Endothelial cell of umbilical vein (primary cell): ENCODE results near the gene ANXA6. TPM values are rescaled to one million over a fixed set of nuclear protein-coding genes. Genes with fewer than 3 reads are reported as not detected.
A peak's percentile ranks its signal among the peaks of the same experiment; 100 is the strongest.

ENCODE experiments used
- BruUV-seq: library from RNA; stranded (reverse); fragments of 400-500 nt; replicated peaks from 2 replicates; lab custom pipeline; 2021; lab: Mats Ljungman, UMichigan
- CTCF ChIA-PET: fragments of 300-600, 350-600 bp; sonication (Branson Sonifier 250); formaldehyde crosslinking; loops from one replicate; lab custom pipeline; 2021; ENCODE audit warnings: antibody characterized with exemption, inconsistent platforms; lab: Charles Lee
- POLR2A ChIA-PET: fragments of 300-600, 350-600 bp; sonication (Branson Sonifier 250); formaldehyde crosslinking; loops from one replicate; lab custom pipeline; 2021; ENCODE audit warnings: antibody characterized with exemption, inconsistent platforms; lab: Charles Lee
- DNase-seq: peaks from one replicate; pipeline ENCODE4 v3.0.0-alpha.2; 2011; ENCODE audit warnings: low read depth, low spot score
- FAIRE-seq: peaks from 2 replicates; lab custom pipeline; 2011; peaks lifted over from hg19 to GRCh38; lab: Jason Lieb, UNC
- H2AFZ ChIP-seq: 2 replicates; pipeline ENCODE4 v1.6.0; 2012; ENCODE audit warnings: low read depth, low read length, control low read depth, inconsistent platforms
- H3K27ac ChIP-seq: 2 replicates; pipeline ENCODE4 v1.5.1; 2011; ENCODE audit warnings: low read depth, mild to moderate bottlenecking, control low read depth, low read length, moderate library complexity; ENCODE audit not compliant: insufficient read depth
- H3K27me3 ChIP-seq, 2 experiments: 2 replicates each; pipeline versions ENCODE4 v1.6.0 to v1.6.1; 2011; ENCODE audit warnings: low read length in 2 of 2, mixed read lengths in 1 of 2; ENCODE audit not compliant: control insufficient read depth in 2 of 2, insufficient read depth in 2 of 2
- H3K36me3 ChIP-seq, 2 experiments: 2 replicates in 1 of 2; 3 replicates in 1 of 2; pipeline ENCODE4 v1.5.1; 2011; ENCODE audit warnings: low read length in 2 of 2, mild to moderate bottlenecking in 1 of 2, moderate library complexity in 1 of 2; ENCODE audit not compliant: control insufficient read depth in 2 of 2, insufficient read depth in 2 of 2; ENCODE audit errors: extremely low read depth in 1 of 2
- H3K4me1 ChIP-seq: 3 replicates; pipeline ENCODE4 v1.5.1; 2011; ENCODE audit warnings: mild to moderate bottlenecking, low read length; ENCODE audit not compliant: control insufficient read depth, insufficient read depth; ENCODE audit errors: extremely low read depth
- H3K4me2 ChIP-seq: 2 replicates; pipeline ENCODE4 v1.6.1; 2011; ENCODE audit warnings: low read length, control low read depth, mixed read lengths; ENCODE audit not compliant: insufficient read depth
- H3K4me3 ChIP-seq, 3 experiments: fragments of 200-600 bp in 1 of 3; sonication (generic), shearing (Covaris generic) in 1 of 3; replicated peaks in 1 of 3; 2 replicates each; pipeline ENCODE4 v1.5.1; 2011 to 2016; ENCODE audit warnings: control low read depth in 3 of 3, low read length in 3 of 3, mild to moderate bottlenecking in 2 of 3, inconsistent platforms in 1 of 3, low read depth in 1 of 3, moderate library complexity in 1 of 3; ENCODE audit not compliant: insufficient read depth in 1 of 3
- H3K79me2 ChIP-seq: 2 replicates; pipeline ENCODE4 v1.6.0; 2012; ENCODE audit warnings: low read length, inconsistent platforms; ENCODE audit not compliant: control insufficient read depth, insufficient read depth
- H3K9ac ChIP-seq: replicated peaks from 2 replicates; pipeline ENCODE3; 2011; ENCODE audit warnings: low read length, control low read depth; ENCODE audit not compliant: insufficient read depth; ENCODE audit errors: extremely low read depth
- H3K9me1 ChIP-seq: replicated peaks from 3 replicates; pipeline ENCODE4 v1.6.0; 2011; ENCODE audit warnings: mild to moderate bottlenecking, low read length; ENCODE audit not compliant: control insufficient read depth, insufficient read depth; ENCODE audit errors: extremely low read depth
- H3K9me3 ChIP-seq: replicated peaks from 2 replicates; pipeline ENCODE4 v1.5.1; 2012; ENCODE audit warnings: low read length, inconsistent platforms; ENCODE audit not compliant: control insufficient read depth, insufficient read depth
- H4K20me1 ChIP-seq: replicated peaks from 2 replicates; pipeline ENCODE3; 2011; ENCODE audit warnings: mild to moderate bottlenecking, low read length; ENCODE audit not compliant: control insufficient read depth, insufficient read depth; ENCODE audit errors: extremely low read depth
- EZH2 ChIP-seq: IDR thresholded peaks from 2 replicates; pipeline ENCODE4 v1.6.1; 2012; ENCODE audit warnings: borderline replicate concordance, low read depth, mild to moderate bottlenecking, moderate library complexity, low read length, inconsistent platforms; ENCODE audit not compliant: severe bottlenecking
- FOS ChIP-seq: IDR thresholded peaks from 2 replicates; pipeline ENCODE4 v1.6.1; 2011; ENCODE audit warnings: mild to moderate bottlenecking, low read length, moderate library complexity, borderline replicate concordance; ENCODE audit not compliant: insufficient read depth
- GATA2 ChIP-seq: IDR thresholded peaks from 2 replicates; pipeline ENCODE4 v1.7.0; 2011; ENCODE audit warnings: low read depth, mild to moderate bottlenecking, moderate library complexity, mixed read lengths, low read length; ENCODE audit not compliant: insufficient read length, insufficient read depth
- JUN ChIP-seq: IDR thresholded peaks from 2 replicates; pipeline ENCODE4 v1.6.1; 2011; ENCODE audit warnings: borderline replicate concordance, low read depth; ENCODE audit not compliant: insufficient read length, insufficient read depth
- MYC ChIP-seq: IDR thresholded peaks from one replicate; pipeline ENCODE4 v1.6.1; 2011; ENCODE audit warnings: mild to moderate bottlenecking, low read depth, low read length
- POLR2A ChIP-seq: IDR thresholded peaks from 2 replicates; pipeline ENCODE4 v1.6.1; 2012; ENCODE audit warnings: low read depth, mild to moderate bottlenecking, control low read depth, low read length
- POLR2AphosphoS5 ChIP-seq: IDR thresholded peaks from 2 replicates; pipeline ENCODE4 v1.6.1; 2012; ENCODE audit warnings: low read depth, mild to moderate bottlenecking, control low read depth, low read length, moderate library complexity; ENCODE audit not compliant: insufficient read depth
- dilution Hi-C: fragments of 300-500 bp; cut with MboI; formaldehyde crosslinking; loops from one replicate; pipeline ENCODE4 v1.15.0; 2019; ENCODE audit warnings: low sequenced_read_pairs; ENCODE audit not compliant: extremely low pct_ligation_motif_present
- intact Hi-C: fragments of 100-400 bp; cut with micrococcal nuclease; formaldehyde crosslinking; loops from one replicate; pipeline ENCODE4 v1.10.0; 2022
- polyA plus RNA-seq, 4 experiments: library from polyadenylated mRNA; depleted of rRNA in 3 of 4; stranded (reverse) in 3 of 4; unstranded in 1 of 4; fragments of >200 nt; gene quantifications; 2 replicates each; pipeline versions ENCODE4 v1.2.1 to v1.2.3, GENCODE V29; 2011 to 2012; ENCODE audit warnings: missing spikeins in 1 of 4
- total RNA-seq: library from RNA; stranded (reverse); gene quantifications from 2 replicates; pipeline ENCODE4 v1.2.3, GENCODE V29; 2021
- TF ChIP-seq, protein P1 (sequence below), 2 donors: IDR thresholded peaks; 1 replicate in 1 of 2; 2 replicates in 1 of 2; pipeline ENCODE4 v1.5.1; 2011; ENCODE audit warnings: low read length in 2 of 2, mild to moderate bottlenecking in 2 of 2, moderate library complexity in 2 of 2, control low read depth in 1 of 2, inconsistent platforms in 1 of 2, low read depth in 1 of 2; ENCODE audit not compliant: insufficient read depth in 1 of 2; ENCODE audit errors: extremely low read depth in 1 of 2
- TF ChIP-seq, protein P2 (sequence below): IDR thresholded peaks from 2 replicates; pipeline ENCODE4 v1.6.1; 2011; ENCODE audit not compliant: insufficient read depth, insufficient read length

Gene ANXA6
- total and polyA plus RNA-seq, 2 donors (not counting 3 experiments of a cell fraction or from before 2014, with no cell fraction given) = 195 to 266 TPM

DNA sequence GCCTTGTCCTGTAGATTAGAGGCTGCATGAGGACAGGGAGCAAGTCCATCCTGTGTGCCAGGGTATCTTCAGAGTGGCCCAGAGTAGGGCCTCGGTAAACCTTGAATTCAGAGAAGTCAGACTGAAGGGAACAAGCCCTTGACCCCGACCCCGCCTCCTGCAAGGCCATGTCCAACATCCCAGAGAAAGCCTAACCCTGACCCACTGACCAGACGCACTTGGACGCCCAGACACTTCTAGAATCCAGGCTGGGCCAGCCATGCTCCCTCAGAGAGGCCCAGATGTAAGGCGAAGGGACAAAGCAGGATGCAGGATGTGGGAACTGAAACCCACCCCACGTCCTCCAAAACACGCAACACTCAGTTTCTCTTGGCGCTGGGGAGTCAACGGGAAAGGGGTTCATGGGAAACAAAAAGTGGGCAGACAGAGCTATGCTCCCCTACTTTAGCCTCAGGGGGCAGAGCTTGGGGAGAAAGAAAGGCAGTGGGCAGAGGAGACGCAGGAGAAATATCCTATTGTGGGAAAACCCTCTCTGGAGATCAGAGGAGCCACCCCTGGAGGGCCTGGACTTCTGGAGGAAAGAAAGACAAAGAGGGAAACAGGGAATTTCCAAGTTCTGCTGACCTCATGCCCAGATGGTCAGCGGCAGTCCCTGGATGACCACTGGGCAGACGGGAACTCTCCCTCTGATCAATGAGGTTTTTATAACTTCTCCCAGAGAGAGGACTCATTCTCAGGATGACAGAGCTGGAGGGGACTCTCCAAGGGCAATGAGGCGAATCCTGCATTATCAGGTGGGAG is 89.7 kb downstream of the ANXA6 start:
- intact Hi-C loops (no loop called here), dilution Hi-C loops (no loop called here)
- no peaks in the 10 kb centered on the region for H4K20me1 ChIP-seq
- H3K4me1 ChIP-seq = peaks cover 35% of the 10 kb centered on the region
- peaks cover 26% of the 10 kb centered on the region for H3K79me2 ChIP-seq
- no peaks in the 10 kb centered on the region for H3K9me1 ChIP-seq
- no peak overlapping the region for H3K4me3 ChIP-seq
- H2AFZ ChIP-seq = no peak overlapping the region
- no peak overlapping the region for H3K9ac ChIP-seq
- peak; percentile 18 for DNase-seq
- no TSS peak for BruUV-seq
- no peak for FAIRE-seq
- H3K9me3 ChIP-seq = no peaks in the 10 kb centered on the region
- H3K27ac ChIP-seq = peak overlapping the region; percentile 52
- TF ChIP-seq POLR2AphosphoS5 = no peak
- TF ChIP-seq POLR2A = no peak
- no peak for TF ChIP-seq EZH2
- TF ChIP-seq FOS = no peak
- TF ChIP-seq JUN = no peak
- no peak for TF ChIP-seq GATA2
- TF ChIP-seq MYC = no peak
- TF ChIP-seq, protein P1, sequence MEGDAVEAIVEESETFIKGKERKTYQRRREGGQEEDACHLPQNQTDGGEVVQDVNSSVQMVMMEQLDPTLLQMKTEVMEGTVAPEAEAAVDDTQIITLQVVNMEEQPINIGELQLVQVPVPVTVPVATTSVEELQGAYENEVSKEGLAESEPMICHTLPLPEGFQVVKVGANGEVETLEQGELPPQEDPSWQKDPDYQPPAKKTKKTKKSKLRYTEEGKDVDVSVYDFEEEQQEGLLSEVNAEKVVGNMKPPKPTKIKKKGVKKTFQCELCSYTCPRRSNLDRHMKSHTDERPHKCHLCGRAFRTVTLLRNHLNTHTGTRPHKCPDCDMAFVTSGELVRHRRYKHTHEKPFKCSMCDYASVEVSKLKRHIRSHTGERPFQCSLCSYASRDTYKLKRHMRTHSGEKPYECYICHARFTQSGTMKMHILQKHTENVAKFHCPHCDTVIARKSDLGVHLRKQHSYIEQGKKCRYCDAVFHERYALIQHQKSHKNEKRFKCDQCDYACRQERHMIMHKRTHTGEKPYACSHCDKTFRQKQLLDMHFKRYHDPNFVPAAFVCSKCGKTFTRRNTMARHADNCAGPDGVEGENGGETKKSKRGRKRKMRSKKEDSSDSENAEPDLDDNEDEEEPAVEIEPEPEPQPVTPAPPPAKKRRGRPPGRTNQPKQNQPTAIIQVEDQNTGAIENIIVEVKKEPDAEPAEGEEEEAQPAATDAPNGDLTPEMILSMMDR (IDR thresholded peaks at IDR 0.05; ENCODE audit: extremely low read depth in 1 of 2, insufficient read depth in 1 of 2, low read depth in 1 of 2, low read length in 2 of 2) = no peak
- TF ChIP-seq, protein P2, sequence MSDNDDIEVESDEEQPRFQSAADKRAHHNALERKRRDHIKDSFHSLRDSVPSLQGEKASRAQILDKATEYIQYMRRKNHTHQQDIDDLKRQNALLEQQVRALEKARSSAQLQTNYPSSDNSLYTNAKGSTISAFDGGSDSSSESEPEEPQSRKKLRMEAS = no peak
- CTCF ChIA-PET = interaction anchor here (1.4 to 5.0 kb wide), 2 partner anchors 16 to 47 kb away, joined by 6 to 32 read pairs; no protein-coding TSS in a partner anchor
- peaks cover 0 to under 1% of the 10 kb centered on the region in 2 experiments for H3K36me3 ChIP-seq
- POLR2A ChIA-PET = no interaction called here
- no peak overlapping the region for H3K4me2 ChIP-seq
- H3K27me3 ChIP-seq = no peaks in the 10 kb centered on the region
